ENCODE results near the gene RIMBP3C. TPM values are rescaled to one million over a fixed set of nuclear protein-coding genes. Genes with fewer than 3 reads are reported as not detected.

RIMBP3C gene
- polyA plus RNA-seq, 1 donor (not counting 4 experiments of a cell fraction or from before 2014, with no cell fraction given), result 0.01 TPM

GRCh38 chr22:21579474-21579851 lies 28.2 kb upstream of the RIMBP3C start:
- no peak for FAIRE-seq
- Histone ChIP-seq H3K4me2 (ENCODE audit: control insufficient read depth, extremely low read depth, insufficient read depth, low read depth, low read length) (no peak overlapping the region), H3K4me1 (ENCODE audit: control insufficient read depth, extremely low read depth, insufficient read depth, low read length) (peaks cover 3% of the 10 kb centered on the region)

GRCh38 chr22:21573750-21574494 lies 22.7 kb upstream of the RIMBP3C start:
- FAIRE-seq (no peak), DNase-seq (ENCODE audit: low read depth, low spot score) (no peak)
- Histone ChIP-seq H3K79me2 (ENCODE audit: control insufficient read depth, insufficient read depth, low read length) (peaks cover 98% of the 10 kb centered on the region), H3K36me3 (ENCODE audit: control insufficient read depth in 2 of 2, extremely low read depth in 1 of 2, insufficient read depth in 2 of 2, low read length in 2 of 2) (peaks cover 5 to 23% of the 10 kb centered on the region in 2 experiments), H3K27me3 (ENCODE audit: control insufficient read depth, extremely low read depth, insufficient read depth, low read length) (no peaks in the 10 kb centered on the region), H3K4me3 (ENCODE audit: control insufficient read depth in 2 of 3, extremely low read depth in 1 of 3, insufficient read depth in 2 of 3, low read depth in 1 of 3, low read length in 3 of 3) (no peak overlapping the region), H3K9ac (ENCODE audit: control insufficient read depth, extremely low read depth, insufficient read depth, low read length) (peak overlapping the region; percentile 3), H3K9me1 (ENCODE audit: control insufficient read depth, extremely low read depth, insufficient read depth, low read length) (peaks cover 18% of the 10 kb centered on the region), H3K4me1 (ENCODE audit: control insufficient read depth, extremely low read depth, insufficient read depth, low read length) (peaks cover 42% of the 10 kb centered on the region), H3K4me2 (ENCODE audit: control insufficient read depth, extremely low read depth, insufficient read depth, low read depth, low read length) (peak overlapping the region; percentile 8), H3K27ac (ENCODE audit: control insufficient read depth, insufficient read depth, low read length) (no peak overlapping the region), H2AFZ (ENCODE audit: control insufficient read depth, low read length) (no peak overlapping the region), H4K20me1 (ENCODE audit: control insufficient read depth, extremely low read depth, insufficient read depth, low read length) (peaks cover 73% of the 10 kb centered on the region), H3K9me3 (ENCODE audit: control insufficient read depth, low read depth, low read length) (no peaks in the 10 kb centered on the region)
- no peak for TF ChIP-seq EZH2 (IDR thresholded peaks at IDR 0.05; ENCODE audit: low read length)
- no peak for TF ChIP-seq CTCF (optimal IDR thresholded peaks at IDR 0.05 in 1 of 3, IDR thresholded peaks at IDR 0.05 in 1 of 3, conservative IDR thresholded peaks at IDR 0.05 in 1 of 3; ENCODE audit: extremely low read depth in 1 of 3, insufficient read depth in 2 of 3, low read length in 3 of 3)
- dilution Hi-C loops (cut with MboI; ENCODE audit: extremely low pct_ligation_motif_present, low sequenced_read_pairs), result no loop called here

More at GRCh38 chr22:21579474-21579851, 28.2 kb upstream of the RIMBP3C start:
- dilution Hi-C loops (cut with MboI; ENCODE audit: extremely low pct_ligation_motif_present, low sequenced_read_pairs), result no loop called here
- H3K27ac ChIP-seq (ENCODE audit: control insufficient read depth, insufficient read depth, low read length), result no peak overlapping the region
- peaks cover 58% of the 10 kb centered on the region for H4K20me1 ChIP-seq (ENCODE audit: control insufficient read depth, extremely low read depth, insufficient read depth, low read length)
- H3K9me1 ChIP-seq (ENCODE audit: control insufficient read depth, extremely low read depth, insufficient read depth, low read length), result peaks cover 2% of the 10 kb centered on the region
- no peak overlapping the region for H3K9ac ChIP-seq (ENCODE audit: control insufficient read depth, extremely low read depth, insufficient read depth, low read length)
- no peak overlapping the region for H2AFZ ChIP-seq (ENCODE audit: control insufficient read depth, low read length)
- H3K79me2 ChIP-seq (ENCODE audit: control insufficient read depth, insufficient read depth, low read length), result peaks cover 98% of the 10 kb centered on the region
- TF ChIP-seq CTCF (optimal IDR thresholded peaks at IDR 0.05 in 1 of 3, IDR thresholded peaks at IDR 0.05 in 1 of 3, conservative IDR thresholded peaks at IDR 0.05 in 1 of 3; ENCODE audit: extremely low read depth in 1 of 3, insufficient read depth in 2 of 3, low read length in 3 of 3) (no peak), EZH2 (IDR thresholded peaks at IDR 0.05; ENCODE audit: low read length) (no peak)
- no peak for DNase-seq (ENCODE audit: low read depth, low spot score)
- H3K4me3 ChIP-seq (ENCODE audit: control insufficient read depth in 2 of 3, extremely low read depth in 1 of 3, insufficient read depth in 2 of 3, low read depth in 1 of 3, low read length in 3 of 3), result no peak overlapping the region
- H3K27me3 ChIP-seq (ENCODE audit: control insufficient read depth, extremely low read depth, insufficient read depth, low read length), result no peaks in the 10 kb centered on the region
- H3K36me3 ChIP-seq (ENCODE audit: control insufficient read depth in 2 of 2, extremely low read depth in 1 of 2, insufficient read depth in 2 of 2, low read length in 2 of 2), result peaks cover 3 to 5% of the 10 kb centered on the region in 2 experiments
- no peaks in the 10 kb centered on the region for H3K9me3 ChIP-seq (ENCODE audit: control insufficient read depth, low read depth, low read length)
